Right forelimb (tissue), 1 donor: ENCODE results near the gene ACKR2.

Experiments
- DNase-seq: peaks from one replicate; pipeline ENCODE4 v3.0.0-alpha.2; 2018

ACKR2 gene

DNA sequence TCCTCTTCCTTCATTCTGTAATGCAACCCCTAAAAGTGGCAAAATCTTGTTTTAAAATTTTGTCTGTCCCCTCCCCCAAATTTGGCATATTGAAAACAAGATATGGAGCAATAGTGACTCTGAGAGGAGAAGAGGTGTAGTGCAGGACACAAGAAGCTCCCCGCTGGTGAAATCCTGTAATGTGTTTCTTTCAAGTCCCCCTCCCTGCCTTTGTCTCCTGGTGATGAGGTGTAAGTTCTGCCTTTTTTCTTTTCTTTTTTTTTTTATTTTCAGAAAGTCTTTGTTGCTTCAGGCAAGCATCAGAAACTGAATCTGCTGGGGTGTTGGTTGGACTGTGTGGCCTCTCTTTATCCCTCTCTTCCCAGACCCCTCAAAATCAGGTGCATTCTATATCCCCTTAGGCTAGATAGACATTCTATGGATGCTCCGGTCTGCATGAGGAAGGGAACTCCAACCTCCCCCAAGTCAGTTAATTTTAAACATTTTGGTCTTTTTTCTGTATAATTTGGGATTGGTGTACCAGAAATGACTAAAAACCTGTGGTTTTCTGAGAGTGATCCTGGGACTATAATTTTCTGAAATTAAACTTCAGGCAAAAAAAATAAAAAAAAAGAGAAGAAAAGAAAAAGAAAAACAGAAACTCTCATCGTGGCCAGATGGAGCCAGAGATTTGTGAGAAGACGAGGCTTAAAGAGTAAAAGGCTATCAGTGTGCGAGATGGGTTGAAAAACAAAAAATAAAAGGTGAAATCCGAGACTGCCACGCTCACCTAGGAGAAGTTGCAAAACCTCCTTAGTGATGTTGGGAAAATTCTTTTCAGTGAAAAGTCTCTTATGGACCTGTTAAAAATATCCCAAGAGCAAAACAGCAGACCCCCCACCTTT is 21.4 kb downstream of the ACKR2 start:
- DNase-seq = no peak

DNA sequence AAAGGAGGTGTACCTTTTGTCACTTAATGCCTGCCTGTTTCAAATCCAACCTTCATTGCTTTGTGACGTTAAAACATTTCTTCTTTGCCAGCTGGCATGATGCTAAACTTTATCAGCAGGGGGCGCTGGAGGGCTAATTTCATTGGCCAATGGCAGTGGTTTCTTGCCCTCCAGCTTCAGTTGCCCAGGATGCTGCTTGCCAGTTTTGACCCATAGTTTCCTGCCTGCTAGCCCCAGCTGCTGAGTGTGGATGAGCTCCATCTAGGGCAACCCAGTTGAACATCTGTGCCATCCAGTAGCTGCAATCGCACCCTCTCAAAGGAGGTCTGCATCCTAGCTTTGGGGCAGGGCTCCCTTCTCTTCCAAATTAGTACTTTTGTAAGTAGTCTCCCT is 22.1 kb downstream of the ACKR2 start:
- DNase-seq = peak; percentile 61

DNA sequence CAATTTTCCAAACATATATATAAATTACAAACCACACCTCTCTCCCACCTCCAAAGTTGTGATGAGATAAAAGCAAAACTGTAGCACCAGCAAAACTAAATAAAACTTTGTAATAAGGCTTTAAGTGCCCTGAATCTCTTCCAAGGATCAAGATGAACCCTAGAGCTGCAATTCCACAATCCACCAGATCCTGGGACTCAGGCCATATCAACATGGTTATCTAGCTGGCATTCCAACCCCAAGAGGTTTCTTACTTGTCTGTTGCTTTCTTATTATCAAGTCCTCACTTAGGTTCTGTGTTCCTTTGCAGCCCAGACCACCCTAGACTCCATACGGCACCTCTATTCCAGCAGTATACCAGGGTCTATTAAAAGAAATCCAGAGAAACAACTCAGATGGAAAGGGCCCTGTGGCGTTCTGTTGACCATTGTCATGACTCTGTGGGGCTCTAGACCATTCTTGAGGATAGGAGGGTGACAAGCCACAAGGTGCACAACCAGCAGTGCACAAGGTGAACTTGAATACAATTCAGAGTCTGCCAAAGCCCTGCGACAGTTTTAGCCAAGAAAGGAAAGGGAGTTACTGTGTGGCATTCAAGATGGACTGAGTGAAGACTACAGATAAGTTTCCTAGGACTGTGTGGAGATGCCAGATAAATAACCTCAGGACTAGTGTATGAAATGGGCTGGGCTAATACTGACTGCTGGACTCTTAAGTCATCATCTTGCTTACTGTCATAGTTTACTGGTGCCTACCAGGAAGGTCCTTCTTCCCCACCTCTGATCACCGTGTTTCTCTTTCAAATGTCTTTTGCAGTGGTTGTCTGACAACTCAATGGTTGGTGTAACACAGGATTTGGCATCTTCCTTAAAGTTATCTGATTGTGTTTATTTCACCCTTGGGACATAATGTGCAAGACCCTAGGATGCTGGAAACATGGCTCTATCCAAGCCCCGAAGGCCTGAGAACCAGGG is 27.2 kb downstream of the ACKR2 start:
- DNase-seq = no peak

DNA sequence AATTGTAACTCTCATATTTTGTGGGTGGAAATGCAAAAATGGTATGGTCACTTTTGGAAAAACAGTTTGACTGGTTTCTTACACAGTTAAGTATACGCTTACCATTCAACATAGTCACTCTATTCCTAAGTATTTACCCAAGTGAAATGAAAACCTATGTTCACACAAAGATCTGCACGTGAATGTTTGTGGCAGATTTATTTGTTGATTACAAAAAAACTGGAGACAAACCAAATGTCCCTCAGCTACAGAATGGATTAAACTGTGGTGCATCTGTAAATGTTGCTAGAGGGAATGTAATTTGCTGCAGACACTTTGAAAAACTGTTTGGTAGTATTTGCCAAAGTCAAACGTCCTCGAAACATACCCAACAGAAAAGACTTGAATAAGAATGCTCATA is 29.3 kb downstream of the ACKR2 start:
- DNase-seq = no peak

DNA sequence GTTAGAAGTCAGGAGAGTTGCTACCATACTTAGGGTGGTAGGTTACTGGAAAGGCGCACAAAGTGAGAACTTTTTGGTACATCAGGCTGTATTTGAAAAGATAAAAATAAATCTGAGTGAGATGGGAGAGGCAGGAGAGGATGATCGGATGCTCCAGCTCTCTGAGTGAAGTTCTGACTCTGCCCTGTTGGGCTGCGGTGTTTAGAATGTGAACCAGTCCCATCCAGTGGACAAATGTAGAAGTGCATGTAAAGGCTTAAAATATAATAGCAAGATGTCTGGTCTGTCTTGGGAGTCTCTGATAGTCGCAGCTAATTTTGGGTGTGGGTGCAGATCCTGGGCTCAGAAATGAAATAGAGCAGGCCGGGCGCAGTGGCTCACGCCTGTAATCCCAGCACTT is 30.4 kb downstream of the ACKR2 start:
- DNase-seq = peak; percentile 52

DNA sequence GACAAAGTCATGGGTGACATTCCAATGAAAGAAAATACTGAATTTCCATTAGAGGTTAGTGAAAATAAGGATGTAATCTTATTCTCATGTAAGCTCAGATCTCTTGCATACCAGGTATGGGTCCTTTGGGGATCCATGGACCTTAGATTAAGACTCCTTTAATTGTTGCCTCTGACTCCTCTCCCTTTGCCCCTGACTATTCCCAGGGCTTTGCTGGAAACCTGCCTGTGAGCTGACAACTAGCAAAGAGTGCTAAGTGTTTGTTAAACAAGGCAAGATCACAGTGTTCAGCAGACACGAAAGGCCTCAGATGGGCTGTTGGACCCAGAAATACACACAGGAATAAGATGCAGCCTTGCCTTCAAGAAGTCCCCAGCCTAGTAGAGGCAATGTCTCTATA is 32.1 kb downstream of the ACKR2 start:
- no peak for DNase-seq

DNA sequence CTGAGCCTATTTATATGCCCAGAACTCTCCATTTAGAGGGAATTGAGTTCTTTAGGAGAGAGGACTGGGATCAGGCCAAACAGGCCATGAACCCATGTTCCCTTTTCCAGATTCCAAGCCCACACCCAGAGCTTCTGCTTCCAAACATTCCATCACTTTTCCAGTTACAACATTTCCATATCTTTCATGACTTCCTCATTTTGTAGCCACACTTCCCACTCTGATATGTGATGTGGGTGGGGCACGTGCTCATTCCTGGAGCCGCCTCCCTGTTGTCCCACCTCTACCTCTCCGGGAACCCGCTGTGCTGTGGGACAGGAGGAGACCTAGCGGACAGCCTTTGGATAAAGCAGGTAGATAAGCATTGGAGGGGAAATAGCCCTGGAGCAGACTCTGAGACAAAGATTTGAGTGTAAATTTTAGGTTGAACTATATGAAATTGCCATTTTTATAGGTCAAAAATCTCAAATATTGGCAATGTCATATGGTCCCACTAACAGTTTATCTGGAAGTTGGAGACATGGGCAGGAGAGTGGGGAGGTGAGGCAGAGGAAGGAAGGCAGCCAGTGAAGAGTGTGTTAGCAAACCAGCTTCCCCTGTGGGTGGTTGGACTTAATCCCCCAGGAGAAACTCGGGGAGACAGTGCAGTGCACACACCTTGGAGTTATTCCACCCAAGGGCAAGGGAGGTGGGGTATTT is 34.6 kb downstream of the ACKR2 start:
- DNase-seq = no peak

DNA sequence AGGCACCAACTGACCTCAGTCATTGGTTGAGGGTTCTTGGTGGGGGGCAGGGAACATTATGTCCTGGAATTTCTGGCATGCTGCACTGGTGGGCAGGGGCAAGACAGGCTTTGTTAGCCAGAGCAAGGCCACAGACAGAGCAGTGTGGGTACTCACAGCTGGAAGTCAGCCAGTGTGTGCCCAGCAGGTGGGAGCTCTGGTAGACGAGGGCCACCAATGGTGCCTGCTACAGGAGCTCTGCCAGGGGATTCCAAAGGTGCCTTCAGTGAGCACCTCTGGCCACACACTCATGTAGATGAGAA is 35.1 kb downstream of the ACKR2 start:
- no peak for DNase-seq

DNA sequence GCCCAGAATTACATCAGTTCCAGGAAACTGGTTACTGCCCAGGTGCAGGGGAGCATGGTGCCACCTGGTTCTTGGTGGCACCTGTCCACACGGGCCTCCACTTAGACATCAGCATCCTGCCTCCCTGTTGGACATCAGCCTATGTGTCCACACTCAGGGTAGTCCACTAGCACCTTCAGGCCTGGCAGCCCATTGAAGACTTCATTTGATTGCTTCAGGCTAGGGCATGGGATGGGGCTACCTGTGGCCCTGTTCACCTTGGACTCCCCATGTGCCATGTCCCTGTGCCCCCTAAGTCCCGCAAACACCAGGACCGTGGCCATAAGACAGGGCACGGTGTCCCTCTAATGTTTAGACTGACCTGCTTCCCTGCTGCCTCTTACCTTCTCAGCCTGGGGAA is 35.6 kb downstream of the ACKR2 start:
- DNase-seq = no peak

DNA sequence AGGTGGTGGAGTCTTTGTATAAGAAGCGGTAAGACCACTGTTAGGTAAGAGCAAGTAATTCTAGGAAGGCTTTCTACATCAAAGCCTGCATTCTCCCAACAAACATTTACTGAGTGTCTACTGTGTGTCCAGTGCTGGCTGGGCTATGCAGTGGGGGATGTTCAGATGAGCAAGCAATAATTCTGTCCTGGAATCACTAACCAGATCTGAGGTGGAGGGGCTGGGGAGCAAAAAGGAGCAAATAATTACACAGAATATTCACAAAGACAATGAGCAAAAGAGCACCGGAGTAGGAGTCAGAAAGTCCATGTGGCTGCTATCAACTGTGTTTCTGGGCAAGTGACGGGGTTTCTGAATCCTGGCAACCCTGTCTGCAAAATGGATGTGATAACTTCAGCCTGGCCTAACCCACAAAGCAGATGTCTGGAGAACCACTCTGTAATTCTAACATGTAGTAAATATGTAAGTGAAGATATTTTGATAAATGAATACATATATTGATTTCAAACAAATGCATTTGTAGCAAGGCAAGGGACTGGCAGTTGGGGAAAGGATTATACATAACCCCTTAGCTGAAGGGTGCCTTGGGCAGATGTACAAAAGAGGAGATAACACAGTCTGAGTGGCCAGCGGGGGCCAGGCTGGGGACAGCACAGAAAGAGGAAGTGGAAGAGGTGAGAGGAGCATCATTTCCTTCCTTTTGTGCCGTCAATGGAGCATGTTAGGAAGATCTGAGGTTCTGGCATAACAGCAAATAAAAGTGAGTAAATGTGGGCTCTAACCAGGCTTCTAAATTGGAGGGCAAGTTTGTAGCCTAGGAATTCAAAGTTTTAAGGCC is 37.7 kb downstream of the ACKR2 start:
- DNase-seq = no peak

DNA sequence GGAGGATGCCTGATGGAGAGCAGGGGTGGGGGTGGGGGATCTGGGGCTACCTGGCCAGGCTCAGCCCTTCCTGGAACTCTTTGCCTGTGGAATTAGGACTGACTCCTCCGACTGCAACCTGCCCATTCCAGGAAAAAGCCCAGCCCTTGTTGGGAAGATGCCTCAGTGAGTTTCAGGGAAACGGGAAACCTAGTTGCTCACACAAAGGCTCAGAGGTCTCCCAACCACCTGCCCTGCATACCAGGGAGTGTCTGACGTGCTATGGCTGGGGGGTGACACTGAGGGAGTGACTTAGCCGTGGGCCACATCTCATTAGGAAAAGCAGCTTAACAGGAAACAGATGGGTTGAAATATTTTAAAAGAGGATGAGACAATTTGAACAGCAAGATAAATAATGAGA is 38.5 kb downstream of the ACKR2 start:
- no peak for DNase-seq

DNA sequence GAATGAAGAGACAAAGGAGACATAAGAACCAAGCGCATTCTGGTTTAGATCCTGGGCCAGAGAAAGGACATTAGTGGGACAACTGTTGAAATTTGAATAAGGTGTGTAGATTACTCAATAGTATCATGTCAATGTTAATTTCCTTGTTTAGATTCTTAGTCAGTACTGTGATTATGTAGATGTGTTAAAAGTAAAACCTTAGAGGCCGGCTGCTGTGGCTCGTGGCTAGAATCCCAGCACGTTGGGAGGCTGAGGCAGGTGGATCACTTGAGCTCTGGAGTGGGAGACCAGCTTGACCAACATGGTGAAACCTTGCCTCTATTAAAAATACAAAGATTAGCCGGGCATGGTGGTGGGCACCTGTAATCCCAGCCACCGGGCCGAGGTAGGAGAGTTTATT is 39.8 kb downstream of the ACKR2 start:
- DNase-seq = no peak

DNA sequence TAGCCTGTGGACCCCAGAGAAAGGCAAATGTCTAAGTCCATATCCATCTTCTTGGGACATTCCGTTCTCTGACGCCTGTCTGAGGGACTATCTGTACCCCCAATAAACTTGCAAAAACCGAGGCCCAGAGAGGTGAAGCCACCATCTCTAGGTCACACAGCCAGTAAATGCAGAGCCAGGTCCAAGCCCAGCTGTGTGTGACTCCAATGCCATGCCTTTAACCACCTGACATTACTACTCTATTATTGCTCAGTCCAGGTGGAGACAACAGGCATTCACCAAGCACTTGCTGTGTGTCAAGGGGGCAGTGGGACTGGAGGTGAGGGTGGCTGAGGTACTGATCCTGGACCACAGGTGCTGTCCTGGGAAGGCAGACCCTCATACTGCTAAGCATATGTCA is 41.0 kb downstream of the ACKR2 start:
- no peak for DNase-seq

DNA sequence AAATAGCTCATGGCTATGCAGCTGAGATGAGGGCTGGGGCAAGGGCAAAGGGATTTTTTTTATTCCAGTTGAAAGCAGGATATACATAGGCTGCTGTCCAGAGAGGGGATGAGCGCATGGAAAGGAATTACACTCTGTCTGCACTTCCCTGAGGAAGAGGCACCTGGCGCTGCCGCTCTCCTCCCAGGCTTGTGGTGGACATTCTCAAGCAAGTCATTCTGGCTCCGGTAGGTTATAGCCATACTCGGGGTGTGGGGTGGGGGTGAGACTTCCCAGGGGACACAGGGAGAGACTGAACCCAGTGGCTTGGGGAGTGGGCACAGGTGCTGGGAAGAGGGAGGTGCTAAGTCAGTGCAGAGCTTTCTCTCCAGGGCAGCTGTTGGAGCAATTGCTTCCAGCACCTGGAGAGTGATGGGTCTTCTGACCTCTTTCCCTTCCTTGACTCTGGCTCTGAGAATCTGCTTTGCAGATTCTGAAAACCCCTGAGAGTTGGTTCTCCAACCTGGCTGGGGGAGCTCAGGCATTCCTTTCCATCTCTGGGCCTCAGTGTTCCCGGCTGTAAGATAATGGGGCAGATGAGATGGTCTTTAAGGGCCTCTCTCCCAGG is 42.1 kb downstream of the ACKR2 start:
- DNase-seq = no peak

DNA sequence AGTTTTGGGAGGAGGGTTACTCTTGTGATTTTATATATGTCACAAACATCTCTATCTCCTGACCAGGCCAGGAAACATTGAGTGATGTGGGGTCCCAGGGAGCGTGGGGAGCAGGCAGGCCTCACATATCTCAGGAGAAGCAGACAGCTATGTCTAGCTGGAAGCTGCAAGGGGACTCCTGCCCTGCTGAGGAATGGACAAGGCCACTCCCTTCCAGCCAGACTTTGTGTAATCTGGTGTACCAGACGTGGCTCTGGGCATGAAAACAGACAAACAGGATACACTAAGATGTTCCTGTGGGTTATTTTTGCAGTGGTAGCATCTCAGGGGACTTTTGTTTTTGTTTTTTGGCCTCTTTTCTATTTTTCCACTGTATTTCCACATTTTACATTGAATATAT is 43.2 kb downstream of the ACKR2 start:
- no peak for DNase-seq

DNA sequence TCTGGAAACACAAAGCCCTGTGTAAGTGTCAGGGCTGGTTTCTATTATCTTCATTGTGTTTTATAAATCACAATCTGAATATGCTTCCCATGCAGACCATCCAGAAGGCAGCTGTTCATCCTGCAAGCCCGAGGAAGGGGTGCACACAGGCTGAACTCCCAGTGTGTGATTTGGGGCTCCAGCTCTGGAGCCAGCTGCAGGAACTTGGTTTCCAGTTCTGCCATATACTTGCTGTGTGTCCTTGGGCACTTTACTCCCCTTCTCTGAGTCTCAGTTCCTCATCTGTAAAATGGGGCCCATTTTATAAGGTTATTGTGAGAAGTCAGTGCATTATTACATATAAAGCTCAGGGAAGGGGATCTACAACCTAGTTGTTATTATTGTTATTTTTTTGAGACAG is 43.8 kb downstream of the ACKR2 start:
- no peak for DNase-seq

DNA sequence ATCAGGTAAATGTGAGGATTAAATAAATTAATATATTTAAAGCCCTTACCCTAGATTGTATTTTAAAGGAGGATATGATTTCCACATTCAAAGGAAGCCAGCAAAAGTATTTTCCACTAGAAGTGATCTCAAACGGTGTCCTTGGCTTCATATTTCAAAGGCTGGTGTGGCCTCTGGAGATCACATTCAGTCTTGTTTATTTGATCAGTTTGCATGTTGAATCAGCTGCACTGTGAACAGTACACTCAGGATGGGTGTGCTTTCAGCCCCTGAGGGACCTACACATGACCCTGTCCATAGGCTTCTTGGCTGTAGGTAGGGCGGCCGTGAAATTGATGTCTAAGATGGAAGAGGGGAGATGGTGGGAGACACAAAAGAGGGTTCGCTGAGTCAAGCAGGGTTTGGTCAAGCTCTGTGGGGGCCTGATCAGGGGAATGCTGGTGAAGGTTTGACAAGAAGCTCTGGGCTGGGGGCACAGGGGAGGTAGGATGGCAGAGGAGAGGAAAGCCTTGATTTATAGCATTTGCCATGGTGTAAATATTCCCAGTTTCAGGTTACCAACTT is 44.6 kb downstream of the ACKR2 start:
- peak; percentile 2 for DNase-seq

DNA sequence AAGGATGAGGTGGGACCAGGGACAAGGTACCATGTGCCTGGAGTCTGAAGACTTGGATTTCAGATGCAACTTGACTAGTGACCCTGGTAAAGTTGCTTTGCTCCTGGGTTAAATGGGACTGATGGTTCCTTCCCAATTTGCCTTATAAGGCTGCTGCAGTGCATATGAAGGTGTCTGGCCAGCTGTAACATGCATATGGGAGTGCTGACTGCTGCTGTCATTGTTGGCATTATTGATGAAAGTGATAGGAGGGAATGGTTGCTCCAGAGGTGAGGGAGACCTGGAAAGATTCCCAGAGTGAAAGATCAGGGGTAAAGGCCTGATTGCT is 45.9 kb downstream of the ACKR2 start:
- DNase-seq = no peak

DNA sequence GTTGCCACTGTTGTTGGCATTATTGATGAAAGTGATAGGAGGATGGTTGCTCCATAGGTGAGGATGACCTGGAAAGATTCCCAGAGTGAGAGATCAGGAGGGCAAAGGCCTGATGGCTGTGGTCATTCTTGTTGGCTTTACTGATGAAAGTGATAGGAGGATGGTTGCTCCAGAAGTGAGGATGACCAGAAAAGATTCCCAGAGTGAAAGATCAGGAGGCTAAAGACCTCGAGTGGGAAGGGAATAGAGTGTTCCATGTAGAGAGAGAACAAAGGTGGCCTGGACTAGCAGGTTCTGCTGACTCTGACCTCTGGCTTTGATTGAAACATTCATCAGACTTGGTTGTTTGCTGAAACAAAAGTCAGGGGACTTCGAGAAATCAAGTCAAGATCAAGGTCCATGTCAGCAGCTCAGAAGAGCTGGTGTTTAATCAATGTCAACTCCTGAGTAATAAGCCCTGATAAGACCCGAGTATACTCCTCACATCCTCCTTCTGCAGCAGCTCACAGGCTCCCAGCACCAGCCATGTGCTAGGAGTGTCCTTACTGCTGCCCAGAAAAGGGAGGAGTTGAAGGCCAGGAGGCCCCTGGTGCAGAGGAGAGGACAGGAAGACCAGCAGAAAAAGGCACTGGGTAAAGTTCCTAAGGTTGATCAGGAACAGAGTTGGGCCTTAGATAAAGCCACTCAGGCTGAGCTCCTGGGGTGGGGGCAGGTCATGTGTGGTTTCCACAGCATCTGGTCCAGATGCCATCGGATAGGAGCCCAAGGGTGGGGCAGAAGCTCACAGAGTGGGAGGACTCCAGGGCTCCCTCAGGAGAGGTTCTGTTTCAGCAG is 46.5 kb downstream of the ACKR2 start:
- DNase-seq = no peak

DNA sequence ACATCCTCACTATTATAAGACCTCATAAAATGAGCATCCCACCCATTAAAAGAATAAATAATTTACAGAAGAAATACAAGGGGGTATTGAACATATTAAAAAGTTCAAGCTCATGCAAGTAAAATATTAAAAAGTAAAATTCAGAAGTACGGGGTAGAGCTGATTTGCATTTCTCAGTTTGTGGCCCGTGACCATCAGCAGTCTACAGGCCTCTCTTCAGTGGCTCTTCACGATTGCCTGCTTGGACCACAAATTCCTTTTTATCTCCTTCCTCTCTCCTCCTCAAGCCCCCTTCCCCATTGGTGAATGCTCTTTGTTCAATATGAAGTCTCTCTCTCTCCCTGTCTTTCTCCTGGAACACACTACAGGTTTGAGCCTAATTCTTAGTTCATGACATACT is 47.3 kb downstream of the ACKR2 start:
- DNase-seq = no peak
